Measurements from ENCODE around the gene ATP2B2. TPM values are rescaled to one million over a fixed set of nuclear protein-coding genes. Genes with fewer than 3 reads are reported as not detected.

ATP2B2 gene
- total RNA-seq, 1 donor from 2014 or later = 0.13 TPM

- Mint-ChIP-seq H3K4me1 (ENCODE audit: unreplicated experiment) (no peaks in the 10 kb centered on the region), H3K27ac (ENCODE audit: unreplicated experiment) (no peak overlapping the region), H3K9me3 (ENCODE audit: unreplicated experiment) (no peaks in the 10 kb centered on the region), H3K36me3 (ENCODE audit: unreplicated experiment) (no peaks in the 10 kb centered on the region), H3K4me3 (ENCODE audit: unreplicated experiment) (no peak overlapping the region), H3K27me3 (ENCODE audit: unreplicated experiment) (peaks cover 19% of the 10 kb centered on the region)
- no peak for TF ChIP-seq CTCF (IDR thresholded peaks at IDR 0.05)
- DNase-seq (ENCODE audit: extremely low spot score, unreplicated experiment) = no peak
Observed at GRCh38 chr3:10410383-10411002, 94.9 kb downstream of the ATP2B2 start.

GRCh38 chr3:10408680-10409079, 96.7 kb downstream of the ATP2B2 start:
- Mint-ChIP-seq H3K4me1 (ENCODE audit: unreplicated experiment) (no peaks in the 10 kb centered on the region), H3K36me3 (ENCODE audit: unreplicated experiment) (no peaks in the 10 kb centered on the region), H3K27me3 (ENCODE audit: unreplicated experiment) (peaks cover 1% of the 10 kb centered on the region), H3K9me3 (ENCODE audit: unreplicated experiment) (no peaks in the 10 kb centered on the region), H3K4me3 (ENCODE audit: unreplicated experiment) (no peak overlapping the region), H3K27ac (ENCODE audit: unreplicated experiment) (no peak overlapping the region)
- DNase-seq (ENCODE audit: extremely low spot score, unreplicated experiment) = no peak
- no peak for TF ChIP-seq CTCF (IDR thresholded peaks at IDR 0.05)

- TF ChIP-seq CTCF (IDR thresholded peaks at IDR 0.05) = no peak
- Mint-ChIP-seq H3K4me1 (ENCODE audit: unreplicated experiment) (no peaks in the 10 kb centered on the region), H3K9me3 (ENCODE audit: unreplicated experiment) (no peaks in the 10 kb centered on the region), H3K27me3 (ENCODE audit: unreplicated experiment) (no peaks in the 10 kb centered on the region), H3K4me3 (ENCODE audit: unreplicated experiment) (no peak overlapping the region), H3K36me3 (ENCODE audit: unreplicated experiment) (no peaks in the 10 kb centered on the region), H3K27ac (ENCODE audit: unreplicated experiment) (no peak overlapping the region)
- DNase-seq (ENCODE audit: extremely low spot score, unreplicated experiment) = no peak
Observed at GRCh38 chr3:10407361-10407760, 98.0 kb downstream of the ATP2B2 start.

- no peaks in the 10 kb centered on the region for H3K36me3 Mint-ChIP-seq (ENCODE audit: unreplicated experiment)
- no peaks in the 10 kb centered on the region for H3K4me1 Mint-ChIP-seq (ENCODE audit: unreplicated experiment)
- H3K9me3 Mint-ChIP-seq (ENCODE audit: unreplicated experiment) = no peaks in the 10 kb centered on the region
- no peak for TF ChIP-seq CTCF (IDR thresholded peaks at IDR 0.05)
- no peaks in the 10 kb centered on the region for H3K27me3 Mint-ChIP-seq (ENCODE audit: unreplicated experiment)
- no peak overlapping the region for H3K27ac Mint-ChIP-seq (ENCODE audit: unreplicated experiment)
- DNase-seq (ENCODE audit: extremely low spot score, unreplicated experiment) = no peak
- H3K4me3 Mint-ChIP-seq (ENCODE audit: unreplicated experiment) = no peak overlapping the region
Observed at GRCh38 chr3:10406414-10406813, 99.0 kb downstream of the ATP2B2 start.

GRCh38 chr3:10405816-10406215, 99.6 kb downstream of the ATP2B2 start:
- no peak overlapping the region for H3K4me3 Mint-ChIP-seq (ENCODE audit: unreplicated experiment)
- no peaks in the 10 kb centered on the region for H3K36me3 Mint-ChIP-seq (ENCODE audit: unreplicated experiment)
- H3K27ac Mint-ChIP-seq (ENCODE audit: unreplicated experiment) = no peak overlapping the region

More at GRCh38 chr3:10405816-10406215, 99.6 kb downstream of the ATP2B2 start:
- no peaks in the 10 kb centered on the region for H3K4me1 Mint-ChIP-seq (ENCODE audit: unreplicated experiment)
- no peak for DNase-seq (ENCODE audit: extremely low spot score, unreplicated experiment)
- TF ChIP-seq CTCF (IDR thresholded peaks at IDR 0.05) = no peak
- no peaks in the 10 kb centered on the region for H3K27me3 Mint-ChIP-seq (ENCODE audit: unreplicated experiment)
- no peaks in the 10 kb centered on the region for H3K9me3 Mint-ChIP-seq (ENCODE audit: unreplicated experiment)
